HEK293T (cell line): ENCODE data around the gene DYNC1I1.
"Not testable (repeated sequence)": the region's sequence is repeated elsewhere in the genome, so short reads cannot be mapped to it uniquely, and the experiment has no call there.

ENCODE experiments used
- CTCF ChIA-PET: fragments of 350-600 bp; formaldehyde crosslinking; extraction: SDS; loops from one replicate; lab custom pipeline; 2021; ENCODE audit warnings: antibody characterized with exemption, inconsistent platforms; lab: Yijun Ruan, JAX
- POLR2A ChIA-PET: fragments of 350-600 bp; formaldehyde crosslinking; extraction: SDS; loops from one replicate; lab custom pipeline; 2020; ENCODE audit warnings: antibody characterized with exemption, inconsistent platforms; lab: Yijun Ruan, JAX
- DNase-seq: peaks from one replicate; pipeline ENCODE4 v3.0.0; 2012; ENCODE audit warnings: mixed read lengths; ENCODE audit errors: extremely low spot score
- ARNT ChIP-seq: fragments of 450-650 bp; IDR thresholded peaks from 2 replicates; pipeline ENCODE4 v1.6.1; 2017; ENCODE audit warnings: mild to moderate bottlenecking
- BHLHE40 ChIP-seq: fragments of 450-650 bp; IDR thresholded peaks from 2 replicates; pipeline ENCODE4 v1.6.1; 2016; ENCODE audit warnings: mild to moderate bottlenecking, moderate library complexity, borderline replicate concordance
- CTBP1 ChIP-seq: fragments of 450-650 bp; IDR thresholded peaks from 2 replicates; pipeline ENCODE4 v1.6.1; 2016; ENCODE audit warnings: borderline replicate concordance
- ELF4 ChIP-seq: fragments of 450-650 bp; IDR thresholded peaks from 2 replicates; pipeline ENCODE4 v1.6.1; 2017; ENCODE audit warnings: antibody characterized with exemption
- FOXA1 ChIP-seq: fragments of 450-650 bp; IDR thresholded peaks from 2 replicates; pipeline ENCODE4 v1.6.1; 2016; ENCODE audit warnings: mild to moderate bottlenecking
- FOXK2 ChIP-seq: fragments of 450-650 bp; IDR thresholded peaks from 2 replicates; pipeline ENCODE4 v1.6.1; 2016; ENCODE audit warnings: mild to moderate bottlenecking
- FOXM1 ChIP-seq: fragments of 450-650 bp; IDR thresholded peaks from 2 replicates; pipeline ENCODE4 v1.6.1; 2017; ENCODE audit warnings: mild to moderate bottlenecking, borderline replicate concordance
- HDGF ChIP-seq: fragments of 450-650 bp; IDR thresholded peaks from 2 replicates; pipeline ENCODE4 v1.6.1; 2017; ENCODE audit warnings: antibody characterized with exemption, borderline replicate concordance
- L3MBTL2 ChIP-seq: fragments of 450-650 bp; conservative IDR thresholded peaks from 2 replicates; pipeline ENCODE4 v1.6.1; 2016; ENCODE audit warnings: mild to moderate bottlenecking
- LEF1 ChIP-seq: fragments of 450-650 bp; IDR thresholded peaks from 2 replicates; pipeline ENCODE4 v1.6.1; 2017; ENCODE audit warnings: mild to moderate bottlenecking, borderline replicate concordance
- NFRKB ChIP-seq: fragments of 450-650 bp; IDR thresholded peaks from 2 replicates; pipeline ENCODE4 v1.6.1; 2016; ENCODE audit warnings: mild to moderate bottlenecking, moderate library complexity
- PKNOX1 ChIP-seq: fragments of 450-650 bp; IDR thresholded peaks from 2 replicates; pipeline ENCODE4 v1.6.1; 2016
- SP1 ChIP-seq: fragments of 450-650 bp; IDR thresholded peaks from 2 replicates; pipeline ENCODE4 v1.6.1; 2017
- SUZ12 ChIP-seq: fragments of 450-650 bp; IDR thresholded peaks from 2 replicates; pipeline ENCODE4 v1.6.1; 2016; ENCODE audit warnings: mild to moderate bottlenecking
- TARDBP ChIP-seq: fragments of 450-650 bp; IDR thresholded peaks from 2 replicates; pipeline ENCODE4 v1.6.1; 2016
- ZNF384 ChIP-seq: fragments of 450-650 bp; IDR thresholded peaks from 2 replicates; pipeline ENCODE4 v1.6.1; 2016

DYNC1I1 gene

GRCh38 chr7:95933618-95934017, 161.3 kb downstream of the DYNC1I1 start:
- TF ChIP-seq L3MBTL2, result no peak
- TF ChIP-seq LEF1, result no peak
- no peak for TF ChIP-seq ELF4
- no peak for TF ChIP-seq ZNF384
- TF ChIP-seq TARDBP, result no peak
- no peak for TF ChIP-seq SUZ12
- no peak for TF ChIP-seq CTBP1
- ChIA-PET CTCF (no interaction called here), POLR2A (no interaction called here)
- DNase-seq, result no peak

GRCh38 chr7:95944867-95945266, 172.5 kb downstream of the DYNC1I1 start:
- DNase-seq, CTCF ChIA-PET, POLR2A ChIA-PET: not testable (repeated sequence)

- DNase-seq, result no peak
- TF ChIP-seq TARDBP (no peak), ZNF384 (no peak), FOXA1 (no peak), FOXK2 (no peak)
- POLR2A ChIA-PET, result no interaction called here
- CTCF ChIA-PET, result no interaction called here
Measured at GRCh38 chr7:95950698-95951097, 178.3 kb downstream of the DYNC1I1 start.

GRCh38 chr7:95951531-95951930, 179.2 kb downstream of the DYNC1I1 start:
- no peak for DNase-seq
- TF ChIP-seq FOXM1, result no peak
- TF ChIP-seq SUZ12, result no peak
- TF ChIP-seq SP1, result no peak
- no peak for TF ChIP-seq LEF1
- no peak for TF ChIP-seq PKNOX1
- no peak for TF ChIP-seq BHLHE40
- no peak for TF ChIP-seq TARDBP
- TF ChIP-seq FOXK2, result no peak
- no peak for TF ChIP-seq ARNT

GRCh38 chr7:95951997-95952795, 179.8 kb downstream of the DYNC1I1 start:
- POLR2A ChIA-PET, result no interaction called here
- no peak for DNase-seq
- TF ChIP-seq ZNF384 (no peak), FOXM1 (no peak), FOXA1 (no peak), HDGF (no peak), L3MBTL2 (no peak), FOXK2 (no peak)
- CTCF ChIA-PET, result no interaction called here

More at GRCh38 chr7:95951531-95951930, 179.2 kb downstream of the DYNC1I1 start:
- CTCF ChIA-PET, result no interaction called here
- POLR2A ChIA-PET, result no interaction called here

- POLR2A ChIA-PET, result no interaction called here
- CTCF ChIA-PET, result no interaction called here
- no peak for DNase-seq
- TF ChIP-seq FOXM1 (no peak), PKNOX1 (no peak), NFRKB (no peak), ZNF384 (no peak), FOXA1 (no peak), HDGF (no peak), CTBP1 (no peak), L3MBTL2 (no peak), LEF1 (no peak), SP1 (no peak), ARNT (no peak), SUZ12 (no peak), BHLHE40 (no peak), TARDBP (no peak)
Measured at GRCh38 chr7:95952851-95953250, 180.5 kb downstream of the DYNC1I1 start.

- ChIA-PET POLR2A (no interaction called here), CTCF (no interaction called here)
- TF ChIP-seq ELF4 (no peak), PKNOX1 (no peak), FOXK2 (no peak), ZNF384 (no peak), HDGF (no peak), SP1 (no peak), CTBP1 (no peak), FOXM1 (no peak), NFRKB (no peak), BHLHE40 (no peak), LEF1 (no peak)
- no peak for DNase-seq
Measured at GRCh38 chr7:95955748-95956147, 183.4 kb downstream of the DYNC1I1 start.
